SKM-1 (cell line): ENCODE results near the gene TET1.
"Not testable (repeated sequence)": the region's sequence is repeated elsewhere in the genome, so short reads cannot be mapped to it uniquely, and the experiment has no call there.

Experiments used
- DNase-seq: peaks from one replicate; lab custom pipeline; 2025; ENCODE audit not compliant: unreplicated experiment; lab: John Stamatoyannopoulos, UW

Gene TET1

GRCh38 chr10:68562661-68563570 is 2.8 kb downstream of the TET1 start:
- DNase-seq, result no peak

GRCh38 chr10:68564712-68565111 is 4.6 kb downstream of the TET1 start:
- DNase-seq, result no peak

- DNase-seq, result no peak
These were observed 5.5 kb downstream of the TET1 start for GRCh38 chr10:68565658-68566057.

GRCh38 chr10:68566351-68566750 is 6.2 kb downstream of the TET1 start:
- no peak for DNase-seq

- no peak for DNase-seq
These were observed 6.8 kb downstream of the TET1 start for GRCh38 chr10:68566955-68567354.

- no peak for DNase-seq
These were observed 12.0 kb downstream of the TET1 start for GRCh38 chr10:68572151-68572550.

GRCh38 chr10:68574051-68574450 is 13.9 kb downstream of the TET1 start:
- DNase-seq, result no peak

GRCh38 chr10:68576118-68576517 is 16.0 kb downstream of the TET1 start:
- no peak for DNase-seq

- DNase-seq, result no peak
These were observed 18.8 kb downstream of the TET1 start for GRCh38 chr10:68578974-68579373.

GRCh38 chr10:68584187-68584586 is 24.1 kb downstream of the TET1 start:
- DNase-seq, result not testable (repeated sequence)

- no peak for DNase-seq
These were observed 26.6 kb downstream of the TET1 start for GRCh38 chr10:68586606-68587305.

- DNase-seq, result no peak
These were observed 34.3 kb downstream of the TET1 start for GRCh38 chr10:68594405-68594804.

GRCh38 chr10:68595513-68595912 is 35.4 kb downstream of the TET1 start:
- DNase-seq, result no peak

GRCh38 chr10:68597407-68597806 is 37.3 kb downstream of the TET1 start:
- DNase-seq, result no peak

- DNase-seq, result no peak
These were observed 39.0 kb downstream of the TET1 start for GRCh38 chr10:68598978-68599770.

GRCh38 chr10:68599771-68600040 is 39.6 kb downstream of the TET1 start:
- no peak for DNase-seq

GRCh38 chr10:68600041-68600778 is 40.1 kb downstream of the TET1 start:
- no peak for DNase-seq

- DNase-seq, result no peak
These were observed 41.5 kb downstream of the TET1 start for GRCh38 chr10:68601501-68602265.

GRCh38 chr10:68602434-68602833 is 42.3 kb downstream of the TET1 start:
- DNase-seq, result no peak

- DNase-seq, result no peak
These were observed 43.6 kb downstream of the TET1 start for GRCh38 chr10:68603766-68604165.
